Skin of body (tissue), 2 donors: ENCODE results near the gene VIM. TPM values are rescaled to one million over a fixed set of nuclear protein-coding genes. Genes with fewer than 3 reads are reported as not detected.
"Not testable (repeated sequence)": the region's sequence is repeated elsewhere in the genome, so short reads cannot be mapped to it uniquely, and the experiment has no call there.

ENCODE experiments used
- DNase-seq: peaks from one replicate; lab custom pipeline; 2025; lab: John Stamatoyannopoulos, UW
- total RNA-seq: library from RNA; depleted of rRNA; stranded (reverse); fragments of >200 nt; gene quantifications from one replicate; pipeline ENCODE4 v1.2.3, GENCODE V29; 2014

VIM gene
- total RNA-seq, 1 donor from 2014 or later: 1,704 TPM

DNA sequence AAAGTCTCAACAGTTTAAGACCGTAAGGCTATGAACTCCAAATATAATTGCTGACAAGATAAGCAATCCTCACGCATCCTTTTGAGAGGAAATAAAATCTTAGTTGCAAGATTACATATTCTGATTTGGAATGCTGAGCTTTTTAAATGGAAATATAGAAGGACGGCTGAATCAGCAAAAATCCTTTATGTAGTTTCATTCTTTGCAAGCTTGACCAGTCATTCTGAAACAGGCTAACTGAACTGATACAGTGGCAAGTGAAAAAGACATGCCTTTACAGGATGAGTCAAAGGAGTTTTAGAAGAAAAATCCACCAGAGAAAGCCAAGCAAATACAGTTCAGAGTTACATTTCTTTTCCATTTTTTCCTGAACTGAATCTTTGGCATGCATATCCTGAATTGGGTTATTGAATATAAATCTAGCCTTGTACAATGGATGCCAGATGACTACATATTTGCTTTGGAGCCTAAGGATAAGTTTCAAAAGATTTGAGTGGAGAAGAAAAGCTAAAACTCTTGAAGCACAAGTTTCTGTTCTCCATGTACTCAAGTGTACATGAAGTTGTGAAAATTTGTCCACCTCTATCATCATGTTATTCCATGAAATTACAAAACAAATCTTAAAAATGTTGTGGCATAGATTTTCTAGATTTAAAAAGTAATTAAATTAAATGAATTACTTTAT lies 4.4 kb downstream of the VIM start:
- DNase-seq: peak; percentile 17

DNA sequence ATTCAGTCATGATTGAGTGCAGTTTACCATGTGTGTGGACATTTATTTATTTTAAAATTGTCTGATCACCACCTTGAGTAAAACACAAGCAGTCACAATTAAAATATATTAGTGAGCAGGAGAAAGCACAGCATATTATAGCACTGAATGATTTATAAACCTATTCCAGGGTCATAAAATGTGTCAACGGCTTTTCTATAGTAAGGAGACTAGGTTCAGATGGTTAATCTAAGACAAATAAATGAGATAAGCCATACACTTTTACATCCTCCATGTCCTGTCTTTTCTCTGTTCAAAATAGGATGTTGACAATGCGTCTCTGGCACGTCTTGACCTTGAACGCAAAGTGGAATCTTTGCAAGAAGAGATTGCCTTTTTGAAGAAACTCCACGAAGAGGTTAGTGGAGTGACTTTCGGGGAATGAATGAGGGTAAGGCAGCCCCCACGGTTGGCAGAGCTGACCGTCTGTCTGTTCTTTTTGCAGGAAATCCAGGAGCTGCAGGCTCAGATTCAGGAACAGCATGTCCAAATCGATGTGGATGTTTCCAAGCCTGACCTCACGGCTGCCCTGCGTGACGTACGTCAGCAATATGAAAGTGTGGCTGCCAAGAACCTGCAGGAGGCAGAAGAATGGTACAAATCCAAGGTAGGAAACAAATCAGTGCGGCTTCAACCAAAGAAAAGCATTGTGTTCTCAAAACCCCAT lies 5.4 kb downstream of the VIM start:
- DNase-seq: no peak

DNA sequence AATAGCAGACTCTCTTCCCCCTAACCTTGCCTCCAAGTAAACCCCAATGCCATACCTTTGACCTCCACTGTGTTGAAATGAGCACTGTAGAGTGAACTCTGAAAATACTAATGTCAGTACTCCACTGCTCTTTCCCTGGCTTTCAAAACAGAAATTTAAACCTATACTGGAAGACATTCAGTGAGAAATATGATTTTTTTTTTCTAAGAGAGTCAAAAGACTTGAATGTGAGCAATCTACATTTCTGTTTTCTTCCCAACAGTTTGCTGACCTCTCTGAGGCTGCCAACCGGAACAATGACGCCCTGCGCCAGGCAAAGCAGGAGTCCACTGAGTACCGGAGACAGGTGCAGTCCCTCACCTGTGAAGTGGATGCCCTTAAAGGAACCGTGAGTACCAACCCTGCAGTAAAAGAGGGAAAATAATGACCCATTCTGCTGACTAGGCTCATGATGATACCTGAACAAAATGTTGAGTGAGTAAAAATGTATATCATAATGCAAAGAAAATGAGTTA lies 6.4 kb downstream of the VIM start:
- DNase-seq: no peak

DNA sequence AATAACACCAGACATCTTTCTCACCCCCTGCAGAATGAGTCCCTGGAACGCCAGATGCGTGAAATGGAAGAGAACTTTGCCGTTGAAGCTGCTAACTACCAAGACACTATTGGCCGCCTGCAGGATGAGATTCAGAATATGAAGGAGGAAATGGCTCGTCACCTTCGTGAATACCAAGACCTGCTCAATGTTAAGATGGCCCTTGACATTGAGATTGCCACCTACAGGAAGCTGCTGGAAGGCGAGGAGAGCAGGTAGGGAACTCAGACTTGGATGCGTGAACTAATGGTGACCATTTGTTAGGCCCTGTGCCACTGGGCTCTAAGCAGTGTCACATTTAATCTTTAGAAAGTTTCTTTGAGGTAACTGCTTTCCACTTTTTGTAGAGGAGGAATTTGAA lies 7.1 kb downstream of the VIM start:
- DNase-seq: no peak

DNA sequence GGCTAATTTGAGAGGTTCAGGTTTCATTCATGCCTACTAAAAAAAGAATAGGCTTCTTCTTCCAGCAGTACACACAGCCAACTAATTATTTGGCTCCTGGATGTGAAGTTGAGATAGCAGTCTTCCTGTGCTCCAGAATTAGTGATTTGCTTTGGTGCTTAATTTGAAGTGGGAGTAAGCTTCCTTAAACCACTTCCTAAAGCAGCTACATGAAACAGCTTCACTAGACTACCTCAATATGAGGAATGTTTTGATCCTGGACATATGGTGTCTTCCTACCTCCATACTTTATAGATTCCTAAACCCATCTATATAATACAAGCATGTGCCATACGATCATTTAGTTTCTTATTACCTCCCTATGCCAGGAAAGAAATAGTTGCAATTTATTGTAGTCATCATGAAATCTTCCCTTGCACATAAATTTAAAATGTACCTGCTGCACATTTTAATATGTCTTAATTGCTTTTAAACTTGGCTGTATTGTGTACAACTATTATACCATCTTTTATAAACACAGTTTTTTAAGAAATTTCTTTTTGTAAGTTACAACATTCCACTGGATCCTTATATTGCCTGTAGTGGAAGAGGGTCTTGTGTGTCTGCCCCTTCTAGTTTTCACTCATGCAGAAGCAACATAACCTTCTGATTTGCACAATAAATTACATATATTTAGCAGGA lies 8.6 kb downstream of the VIM start:
- DNase-seq: no peak

DNA sequence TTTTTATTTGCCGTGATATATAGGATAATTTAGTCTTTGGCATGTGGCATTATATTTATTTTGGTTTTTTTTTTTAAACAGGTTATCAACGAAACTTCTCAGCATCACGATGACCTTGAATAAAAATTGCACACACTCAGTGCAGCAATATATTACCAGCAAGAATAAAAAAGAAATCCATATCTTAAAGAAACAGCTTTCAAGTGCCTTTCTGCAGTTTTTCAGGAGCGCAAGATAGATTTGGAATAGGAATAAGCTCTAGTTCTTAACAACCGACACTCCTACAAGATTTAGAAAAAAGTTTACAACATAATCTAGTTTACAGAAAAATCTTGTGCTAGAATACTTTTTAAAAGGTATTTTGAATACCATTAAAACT lies 9.1 kb downstream of the VIM start:
- no peak for DNase-seq

DNA sequence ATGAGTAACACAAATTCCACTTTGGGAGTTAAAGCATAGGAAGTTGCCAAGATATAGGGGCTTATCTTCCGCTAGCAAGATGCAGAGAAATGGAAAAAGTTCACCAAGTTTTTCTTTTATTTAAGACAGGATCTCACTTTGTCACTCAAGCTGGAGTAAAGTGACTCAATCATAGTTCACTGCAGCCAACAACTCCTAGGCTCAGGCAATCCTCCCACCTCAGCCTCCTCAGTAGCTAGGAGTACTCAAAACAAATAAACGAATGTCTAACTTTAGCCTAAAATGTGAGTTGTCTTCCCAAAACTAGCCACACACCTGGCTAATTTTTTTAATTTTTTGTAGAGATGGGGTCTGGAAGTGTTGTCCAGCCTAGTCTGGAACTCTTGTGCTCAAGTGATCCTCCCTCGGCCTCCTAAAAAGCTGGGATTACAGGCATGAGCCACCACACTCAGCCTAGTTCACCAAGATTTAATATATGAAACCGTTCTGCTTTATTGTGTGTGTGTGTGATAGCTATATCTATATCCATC lies 9.9 kb downstream of the VIM start:
- DNase-seq: no peak

DNA sequence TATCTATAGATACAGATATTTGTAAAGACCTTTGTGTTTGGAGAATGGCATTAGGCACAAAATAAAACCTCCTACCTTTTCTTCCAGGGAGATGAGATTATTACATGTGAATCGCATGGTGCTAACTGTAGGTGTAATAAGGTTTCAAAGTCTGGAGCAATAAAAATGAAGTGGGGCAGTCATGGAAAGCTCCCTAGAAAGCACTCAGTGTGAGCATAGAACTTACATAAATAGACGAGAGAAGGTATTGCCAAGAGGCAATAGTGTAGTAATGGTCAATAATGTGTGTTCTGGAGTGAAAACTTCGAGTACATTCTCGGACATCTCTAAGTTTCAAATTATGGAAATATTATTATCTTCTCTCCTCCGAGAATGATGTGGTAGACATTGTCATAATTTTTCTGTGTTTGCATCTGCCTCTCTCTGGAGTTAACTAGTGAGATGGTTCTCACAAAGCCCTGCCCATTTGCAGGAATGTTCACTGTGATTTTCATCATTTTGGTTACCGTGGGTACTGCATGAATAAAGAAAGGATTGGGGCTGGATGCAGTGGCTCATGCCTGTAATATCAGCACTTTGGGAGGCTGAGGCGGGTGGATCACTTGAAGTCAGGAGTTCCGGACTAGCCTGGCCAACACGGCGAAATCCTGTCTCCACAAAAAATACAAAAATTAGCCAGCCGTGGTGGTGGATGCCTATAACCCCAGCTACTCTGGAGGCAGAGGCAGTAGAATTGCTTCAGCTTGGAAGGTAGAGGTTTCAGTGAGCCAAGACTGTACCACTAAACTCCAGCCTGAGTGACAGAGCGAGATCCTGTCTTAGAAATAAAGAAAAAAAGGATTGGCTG lies 10.6 kb downstream of the VIM start:
- DNase-seq: peak; percentile 83

DNA sequence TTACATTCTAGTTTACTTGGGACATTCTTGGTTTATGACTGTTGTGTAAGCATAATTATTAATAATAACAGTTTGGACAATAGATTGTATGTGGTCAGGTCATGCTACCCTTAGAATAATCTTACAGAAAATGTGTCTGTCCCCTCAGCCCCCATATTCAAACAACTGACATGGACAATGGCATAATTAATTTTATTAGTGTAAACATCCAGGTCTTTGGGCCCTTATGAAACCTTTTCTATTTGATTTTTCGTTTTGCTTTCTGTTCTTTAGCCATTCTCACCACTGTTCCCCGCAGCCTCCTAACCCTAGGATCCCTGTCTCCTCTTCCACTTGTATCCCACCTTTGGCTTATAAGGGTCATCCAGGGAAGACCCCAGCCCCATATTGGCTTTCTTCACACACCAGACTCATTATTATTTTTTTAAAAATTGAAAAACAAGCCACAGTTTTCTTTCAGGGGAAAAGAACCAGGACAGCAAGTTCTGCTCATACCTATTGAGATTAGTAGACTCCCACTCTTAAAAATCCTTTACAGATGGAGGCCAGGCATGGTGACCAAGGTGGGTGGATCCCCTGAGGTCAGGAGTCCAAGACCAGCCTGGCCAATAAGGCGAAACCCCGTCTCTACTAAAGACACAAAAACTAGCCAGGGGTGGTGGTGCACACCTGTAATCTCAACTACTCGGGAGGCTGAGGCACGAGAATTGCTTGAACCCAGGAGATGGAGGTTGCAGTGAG lies 11.5 kb downstream of the VIM start:
- no peak for DNase-seq

DNA sequence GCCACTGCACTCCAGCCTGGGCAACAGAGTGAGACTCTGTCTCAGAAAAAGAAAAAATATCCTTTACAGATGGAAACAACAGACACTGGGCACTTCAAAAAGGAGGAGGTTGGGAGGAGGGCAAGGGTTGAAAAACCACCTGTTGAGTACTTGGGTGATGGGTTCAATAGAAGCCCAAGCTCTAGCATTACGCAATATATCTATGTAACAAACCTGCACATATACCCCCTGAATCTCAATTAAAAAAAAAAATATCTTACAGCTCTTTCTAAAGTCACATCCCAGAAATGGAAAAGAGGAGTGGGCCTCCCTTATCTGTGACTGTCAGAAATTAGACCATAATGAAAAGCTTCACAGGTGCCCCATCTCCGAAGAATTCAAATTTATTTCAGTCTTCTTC lies 12.1 kb downstream of the VIM start:
- no peak for DNase-seq

DNA sequence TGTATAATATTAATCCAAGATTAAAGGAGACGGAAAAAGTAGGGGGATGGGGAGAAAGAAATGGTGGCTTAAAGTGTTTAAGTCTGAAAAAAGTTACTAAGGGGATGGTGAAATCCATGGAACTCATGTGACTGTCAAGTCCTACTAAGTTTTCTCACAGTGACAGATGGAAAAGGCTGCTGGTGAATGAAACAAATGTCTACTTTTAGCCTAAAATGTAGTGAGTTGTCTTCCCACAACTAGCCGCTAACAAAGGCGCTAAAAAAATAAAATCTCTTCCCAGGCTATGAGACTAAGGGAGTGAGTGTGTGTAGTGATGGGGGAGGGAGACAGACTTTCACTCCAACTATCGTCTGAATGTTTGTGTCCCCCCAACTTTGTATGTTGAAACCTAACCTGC lies 12.6 kb downstream of the VIM start:
- peak; percentile 49 for DNase-seq

DNA sequence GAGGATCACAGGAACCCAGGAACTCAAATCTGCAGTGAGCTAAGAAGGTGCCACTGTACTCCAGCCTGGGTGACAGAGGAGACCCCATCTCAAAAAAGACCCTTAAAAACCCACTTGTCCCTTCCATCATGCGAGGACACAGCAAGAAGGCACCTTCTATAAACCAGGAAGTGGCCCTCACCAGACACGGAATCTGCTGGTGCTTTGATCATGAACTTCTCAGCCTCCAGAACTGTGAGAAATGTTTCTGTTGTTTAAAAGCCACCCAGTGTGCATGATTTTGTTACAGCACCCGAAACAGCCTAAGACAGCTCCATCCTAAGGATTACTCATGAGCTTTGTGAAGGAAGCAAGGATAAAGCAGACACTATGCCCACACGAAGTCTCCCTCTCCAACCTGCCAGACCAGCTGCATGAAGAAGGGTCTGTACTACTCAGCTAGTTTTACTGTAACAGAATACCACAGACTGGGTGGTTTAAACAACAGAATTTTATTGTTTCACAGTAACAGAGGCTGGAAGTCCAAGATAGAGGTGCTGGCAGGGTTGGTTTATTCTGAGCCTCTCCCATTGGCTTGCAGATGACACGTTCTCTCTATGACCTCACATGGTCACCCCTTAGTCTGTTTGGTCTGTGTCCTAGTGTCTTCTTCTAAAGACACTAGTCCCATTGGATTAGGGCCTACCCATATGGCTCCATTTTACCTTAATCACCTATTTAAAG lies 13.7 kb downstream of the VIM start:
- no peak for DNase-seq

DNA sequence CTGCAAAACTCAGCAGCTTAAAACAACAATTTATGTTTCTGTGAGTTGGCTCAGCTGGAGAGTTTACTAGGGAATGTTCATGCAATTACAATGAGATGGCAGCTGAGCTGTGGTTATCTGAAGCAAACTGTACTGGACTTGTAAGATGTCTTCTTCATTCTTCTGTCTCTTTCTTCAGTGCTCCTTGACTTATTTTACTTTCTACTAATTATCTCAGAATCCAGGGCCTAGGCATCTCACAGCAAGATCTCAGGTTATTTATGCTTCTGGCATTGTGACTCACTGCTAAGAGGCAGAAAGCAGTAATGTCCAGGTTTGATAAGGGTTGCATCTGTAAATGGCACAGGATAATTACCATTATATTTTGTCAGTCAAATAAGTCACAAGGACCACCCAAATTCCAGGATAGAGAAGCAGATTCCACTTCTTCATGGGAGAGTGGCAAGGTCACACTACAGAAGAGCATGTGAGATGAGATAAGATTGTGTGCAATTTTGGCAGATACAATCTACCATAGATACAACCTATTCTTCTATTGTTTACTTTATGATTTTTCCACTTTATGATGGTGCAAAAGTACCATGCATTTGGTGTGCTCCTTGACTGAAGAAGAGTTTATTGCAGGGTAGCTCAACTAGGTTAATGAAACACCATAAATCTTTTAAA lies 16.8 kb downstream of the VIM start:
- DNase-seq: no peak

DNA sequence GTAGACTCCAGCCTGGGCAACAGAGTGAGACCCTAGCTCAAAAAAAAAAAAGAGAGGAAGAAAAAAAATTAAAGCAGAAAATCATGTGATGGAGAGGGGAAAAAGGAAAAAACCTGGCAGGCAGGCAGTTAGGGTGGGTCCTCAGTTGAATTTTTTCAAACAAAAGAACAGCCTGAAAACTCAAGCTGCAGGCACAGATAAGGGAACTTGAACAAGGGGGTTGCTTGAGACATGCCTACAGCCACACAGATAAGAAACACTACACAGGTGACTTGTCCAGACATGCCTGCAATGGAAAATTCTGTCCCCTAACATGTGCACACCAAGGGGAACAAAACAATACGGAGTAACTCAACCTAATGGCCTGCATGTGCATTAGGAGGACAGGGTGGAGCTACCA lies 19.2 kb downstream of the VIM start:
- DNase-seq: no peak

DNA sequence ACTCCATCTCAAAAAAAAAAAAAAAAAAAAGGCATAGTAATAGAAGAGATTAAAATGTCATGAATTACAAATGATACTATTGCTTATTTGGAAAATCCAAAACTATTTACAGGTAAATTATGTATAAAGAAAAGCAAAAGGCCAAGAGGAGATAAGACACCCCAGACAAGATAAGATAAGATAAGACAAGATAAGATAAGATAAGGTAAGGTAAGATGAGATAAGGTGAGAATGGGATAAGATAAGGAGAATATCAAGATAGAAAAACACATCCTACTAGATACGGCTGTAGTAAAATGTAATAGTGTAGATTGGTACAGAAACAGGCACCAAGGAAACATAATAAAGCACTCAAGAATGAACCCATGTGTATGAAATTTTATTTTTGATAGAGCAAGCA lies 20.9 kb downstream of the VIM start:
- no peak for DNase-seq

DNA sequence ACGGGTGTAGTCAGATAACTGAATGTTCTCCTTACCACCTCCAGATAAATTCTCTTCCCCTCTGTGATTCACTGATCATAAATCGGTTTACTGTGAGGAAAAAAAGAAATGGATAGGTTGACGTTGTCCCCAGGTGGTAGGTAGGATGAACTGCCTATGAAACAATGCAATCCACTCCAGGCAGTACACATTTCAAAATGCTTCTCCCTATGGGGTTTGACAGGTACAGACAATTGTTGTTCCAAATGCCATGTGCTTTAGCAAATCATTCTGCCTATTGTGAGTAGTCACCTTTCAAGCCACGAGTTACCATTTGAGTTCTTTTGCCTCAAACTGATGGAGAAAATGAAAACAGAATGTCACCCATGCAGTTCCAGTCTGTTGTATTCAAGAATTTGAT lies 21.8 kb downstream of the VIM start:
- DNase-seq: no peak

DNA sequence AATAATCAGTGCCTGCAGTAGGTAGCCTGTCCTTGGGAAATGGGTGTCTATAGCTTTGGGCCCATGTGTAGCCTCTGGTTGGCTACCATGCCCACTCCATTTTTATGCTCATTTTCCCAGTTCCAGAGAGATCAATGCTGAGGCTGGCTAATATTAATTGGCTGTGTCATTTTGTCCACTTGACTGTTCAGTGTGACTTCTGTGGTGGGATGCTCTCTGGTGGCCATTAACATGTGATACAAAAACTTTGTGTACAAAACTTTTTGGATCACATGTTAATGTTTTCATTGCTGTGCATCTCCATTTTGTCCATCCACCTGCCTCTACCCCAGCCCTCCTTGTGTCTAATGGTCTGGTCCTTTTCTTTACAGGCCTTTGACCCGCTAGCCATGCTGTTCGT lies 22.7 kb downstream of the VIM start:
- DNase-seq: no peak

DNA sequence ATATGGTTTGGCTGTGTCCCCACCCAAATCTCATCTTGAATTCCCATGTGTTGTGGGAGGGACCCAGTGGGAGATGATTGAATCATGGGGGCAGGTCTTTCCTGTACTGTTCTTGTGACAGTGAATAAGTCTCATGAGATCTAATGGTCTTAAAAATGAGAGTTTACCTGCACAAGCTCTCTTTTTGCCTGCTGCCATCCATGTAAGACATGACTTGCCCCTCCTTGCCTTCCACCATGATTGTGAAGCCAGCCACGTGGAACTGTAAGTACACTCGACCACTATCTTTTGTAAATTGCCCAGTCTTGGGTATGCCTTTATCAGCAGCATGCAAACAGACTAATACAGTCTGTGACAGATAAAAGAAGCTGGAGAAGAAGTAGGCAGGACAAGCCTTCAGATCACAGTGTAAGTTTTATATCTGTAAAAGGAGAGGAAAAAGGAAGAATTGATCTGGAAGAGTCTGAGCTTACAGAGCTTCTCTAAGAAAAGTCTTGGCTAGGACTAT lies 26.6 kb downstream of the VIM start:
- DNase-seq: not testable (repeated sequence)

DNA sequence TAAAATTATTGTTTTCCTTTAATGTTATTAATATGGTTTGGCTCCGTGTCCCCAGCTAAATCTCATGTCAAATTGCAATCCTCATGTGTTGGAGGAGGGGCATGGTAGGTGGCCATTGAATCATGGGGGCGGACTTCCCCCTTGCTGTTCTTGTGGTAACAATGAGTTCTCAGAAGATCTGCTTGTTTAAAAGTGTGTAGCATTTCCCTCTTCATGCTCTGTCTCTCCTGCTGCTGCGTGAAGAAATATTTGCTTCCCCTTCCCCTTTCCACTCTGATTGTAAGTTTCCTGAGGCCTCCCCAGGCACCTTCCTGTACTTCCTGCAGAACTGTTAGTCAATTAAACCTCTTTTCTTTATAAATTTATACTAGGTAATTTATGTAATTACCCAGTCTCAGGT lies 27.5 kb downstream of the VIM start:
- DNase-seq: no peak
